Caco-2 (cell line): ENCODE data around the gene PAK5. TPM values are rescaled to one million over a fixed set of nuclear protein-coding genes. Genes with fewer than 3 reads are reported as not detected.

Experiments used
- Bru-seq: library from RNA; stranded (reverse); fragments of 400-500 nt; gene quantifications from one replicate; lab custom pipeline; 2021; lab: Mats Ljungman, UMichigan
- BruChase-seq, 2 experiments: library from RNA; stranded (reverse); fragments of 400-500 nt; gene quantifications; one replicate each; lab custom pipeline; 2021; lab: Mats Ljungman, UMichigan
- BruUV-seq: library from RNA; stranded (reverse); fragments of 400-500 nt; replicated peaks from 2 replicates; lab custom pipeline; 2021; lab: Mats Ljungman, UMichigan
- CTCF ChIA-PET: fragments of 300-600 bp; sonication (Branson Sonifier 250); formaldehyde crosslinking; loops from one replicate; lab custom pipeline; 2022; ENCODE audit warnings: antibody characterized with exemption; lab: Charles Lee
- POLR2A ChIA-PET: fragments of 300-600 bp; sonication (Branson Sonifier 250); formaldehyde crosslinking; loops from one replicate; lab custom pipeline; 2022; ENCODE audit warnings: antibody characterized with exemption; lab: Charles Lee
- DNase-seq, 2 experiments: peaks; one replicate each; pipeline versions ENCODE4 v3.0.0 to v3.0.0-alpha.2; 2020 to 2022
- H3K27me3 ChIP-seq: replicated peaks from 2 replicates; pipeline ENCODE4 v1.6.0; 2011; ENCODE audit warnings: low read length; ENCODE audit not compliant: control insufficient read depth, insufficient read depth
- H3K36me3 ChIP-seq: 2 replicates; pipeline ENCODE4 v1.5.1; 2011; ENCODE audit warnings: low read length; ENCODE audit not compliant: control insufficient read depth, insufficient read depth
- H3K4me1 ChIP-seq: fragments of 250-450 bp; sonication (Bioruptor Pico); 2 replicates; pipeline ENCODE4 v1.5.1; 2020; ENCODE audit warnings: mild to moderate bottlenecking
- H3K4me3 ChIP-seq: 2 replicates; pipeline ENCODE4 v1.5.1; 2011; ENCODE audit warnings: low read depth, mild to moderate bottlenecking, control low read depth, low read length
- H3K9me3 ChIP-seq: fragments of 250-450 bp; sonication (Bioruptor Pico); 2 replicates; pipeline ENCODE4 v1.5.1; 2020; ENCODE audit warnings: mild to moderate bottlenecking, moderate library complexity
- H3K27ac Mint-ChIP-seq: one replicate; pipeline ENCODE4 v1.8.0; 2022; ENCODE audit warnings: mixed read lengths; ENCODE audit not compliant: unreplicated experiment
- H3K27me3 Mint-ChIP-seq: one replicate; pipeline ENCODE4 v1.8.0; 2022; ENCODE audit warnings: mixed read lengths; ENCODE audit not compliant: insufficient read depth, unreplicated experiment
- H3K36me3 Mint-ChIP-seq: one replicate; pipeline ENCODE4 v1.8.0; 2022; ENCODE audit warnings: mild to moderate bottlenecking, mixed read lengths; ENCODE audit not compliant: insufficient read depth, unreplicated experiment
- H3K4me1 Mint-ChIP-seq: one replicate; pipeline ENCODE4 v1.8.0; 2022; ENCODE audit warnings: low read depth, mixed read lengths; ENCODE audit not compliant: unreplicated experiment
- H3K4me3 Mint-ChIP-seq: one replicate; pipeline ENCODE4 v1.8.0; 2022; ENCODE audit warnings: mild to moderate bottlenecking, moderate library complexity, mixed read lengths; ENCODE audit not compliant: unreplicated experiment
- H3K9me3 Mint-ChIP-seq: one replicate; pipeline ENCODE4 v1.8.0; 2022; ENCODE audit warnings: mixed read lengths; ENCODE audit not compliant: unreplicated experiment
- intact Hi-C: fragments of 100-400 bp; cut with micrococcal nuclease; formaldehyde crosslinking; loops from one replicate; pipeline ENCODE4 v1.10.0; 2022; ENCODE audit not compliant: unreplicated experiment
- long read RNA-seq: library from polyadenylated mRNA; stranded (forward); transcript quantifications from one replicate; pipeline ENCODE4 v2.0.0, GENCODE V29; 2022
- total RNA-seq: library from RNA; stranded (reverse); gene quantifications from 2 replicates; pipeline ENCODE4 v1.2.3, GENCODE V29; 2022
- TF ChIP-seq, protein P1 (sequence below), 2 experiments: fragments of 200-600 bp in 1 of 2; IDR thresholded peaks; 1 replicate in 1 of 2; 2 replicates in 1 of 2; pipeline versions ENCODE4 v1.5.1 to v1.8.0; 2011 to 2022; ENCODE audit warnings: antibody characterized with exemption in 1 of 2, control low read depth in 1 of 2, inconsistent platforms in 1 of 2, low read depth in 1 of 2, low read length in 1 of 2, mild to moderate bottlenecking in 1 of 2, moderate library complexity in 1 of 2; ENCODE audit not compliant: insufficient read depth in 1 of 2, severe bottlenecking in 1 of 2, unreplicated experiment in 1 of 2

The PAK5 gene
- total RNA-seq: not detected in 2 replicates
- Bru-seq, nascent RNA: percentile 0 among the genes with signal in this experiment
- percentile 1 among the genes with signal in this experiment for BruChase-seq, experiment 1, labeled RNA remaining after a 2-hour chase
- percentile 0 among the genes with signal in this experiment for BruChase-seq, experiment 2, labeled RNA remaining after a 6-hour chase
- long read RNA-seq: 0 reads

DNA sequence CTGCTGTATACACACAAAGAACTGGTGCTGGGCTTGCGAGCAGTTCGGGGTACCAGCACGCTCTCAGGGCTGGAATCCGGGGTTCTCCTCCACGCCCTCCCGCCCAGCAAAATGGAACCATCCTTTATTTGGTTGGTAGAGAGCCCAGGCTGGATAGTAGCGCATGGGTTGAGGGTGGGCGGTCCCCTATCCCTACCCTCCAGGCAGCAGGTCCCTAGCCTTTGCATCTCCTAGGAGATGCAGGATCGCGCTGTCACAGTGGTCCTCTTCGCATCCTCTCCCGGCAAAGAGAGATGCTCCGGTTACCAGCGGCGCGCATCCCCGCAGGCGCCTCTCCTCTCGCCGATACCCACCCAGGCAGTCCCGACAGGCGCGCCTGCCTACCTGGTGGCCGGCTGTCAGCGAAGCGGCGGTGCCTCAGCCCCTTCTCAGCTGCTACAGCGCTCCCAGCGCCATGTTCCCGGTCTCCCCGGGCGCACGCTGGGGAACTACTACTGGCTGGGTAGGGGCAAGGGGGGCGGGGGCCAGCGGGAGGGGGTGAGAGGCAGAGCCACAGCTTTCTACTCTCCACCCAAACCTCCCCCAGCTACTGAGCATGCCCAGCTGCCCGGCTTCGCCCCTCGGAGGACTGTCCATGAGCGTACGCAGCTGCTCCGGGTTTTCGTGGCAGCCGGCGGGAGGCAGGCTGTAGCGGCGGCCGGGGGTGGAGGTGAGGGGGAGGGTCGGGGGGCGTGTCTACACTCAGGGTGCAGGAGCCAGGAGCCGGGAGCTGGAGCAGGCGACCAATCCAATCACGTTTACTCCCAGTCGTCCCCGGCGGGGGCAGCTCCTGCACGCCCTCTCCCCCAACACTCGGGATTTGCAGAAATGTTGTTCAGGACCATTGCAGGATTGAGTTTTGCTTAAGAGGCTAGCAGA lies at the start of gene PAK5:
Gene PAK5, minus strand, starts transcription at position 699 of the 918 bp plus-strand sequence. CDS start 194,748 bp downstream, outside the sequence.
- H3K9me3 ChIP-seq: no peaks in the 10 kb centered on the region
- no peaks in the 10 kb centered on the region for H3K4me1 Mint-ChIP-seq
- no peaks in the 10 kb centered on the region for H3K9me3 Mint-ChIP-seq
- no TSS peak for BruUV-seq
- ChIA-PET POLR2A (no interaction called here), CTCF (no interaction called here)
- H3K4me3 Mint-ChIP-seq: no peak within 1 kb of the TSS
- H3K27me3 ChIP-seq: no peaks in the 10 kb centered on the region; the same call in 1 of the 2 replicates
- H3K36me3 ChIP-seq: no peaks in the 10 kb centered on the region
- intact Hi-C loops: no loop called here
- H3K27ac Mint-ChIP-seq: no peak within 1 kb of the TSS
- H3K36me3 Mint-ChIP-seq: no peaks in the 10 kb centered on the region
- peak; percentile 52 to 62 for DNase-seq
- TF ChIP-seq, protein P1, sequence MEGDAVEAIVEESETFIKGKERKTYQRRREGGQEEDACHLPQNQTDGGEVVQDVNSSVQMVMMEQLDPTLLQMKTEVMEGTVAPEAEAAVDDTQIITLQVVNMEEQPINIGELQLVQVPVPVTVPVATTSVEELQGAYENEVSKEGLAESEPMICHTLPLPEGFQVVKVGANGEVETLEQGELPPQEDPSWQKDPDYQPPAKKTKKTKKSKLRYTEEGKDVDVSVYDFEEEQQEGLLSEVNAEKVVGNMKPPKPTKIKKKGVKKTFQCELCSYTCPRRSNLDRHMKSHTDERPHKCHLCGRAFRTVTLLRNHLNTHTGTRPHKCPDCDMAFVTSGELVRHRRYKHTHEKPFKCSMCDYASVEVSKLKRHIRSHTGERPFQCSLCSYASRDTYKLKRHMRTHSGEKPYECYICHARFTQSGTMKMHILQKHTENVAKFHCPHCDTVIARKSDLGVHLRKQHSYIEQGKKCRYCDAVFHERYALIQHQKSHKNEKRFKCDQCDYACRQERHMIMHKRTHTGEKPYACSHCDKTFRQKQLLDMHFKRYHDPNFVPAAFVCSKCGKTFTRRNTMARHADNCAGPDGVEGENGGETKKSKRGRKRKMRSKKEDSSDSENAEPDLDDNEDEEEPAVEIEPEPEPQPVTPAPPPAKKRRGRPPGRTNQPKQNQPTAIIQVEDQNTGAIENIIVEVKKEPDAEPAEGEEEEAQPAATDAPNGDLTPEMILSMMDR (IDR thresholded peaks at IDR 0.05; ENCODE audit: insufficient read depth in 1 of 2, low read depth in 1 of 2, low read length in 1 of 2, severe bottlenecking in 1 of 2, unreplicated experiment in 1 of 2): no peak
- peak within 1 kb of the TSS; percentile 24 for H3K4me3 ChIP-seq
- H3K27me3 Mint-ChIP-seq: peaks cover 12% of the 10 kb centered on the region
- no peaks in the 10 kb centered on the region for H3K4me1 ChIP-seq

DNA sequence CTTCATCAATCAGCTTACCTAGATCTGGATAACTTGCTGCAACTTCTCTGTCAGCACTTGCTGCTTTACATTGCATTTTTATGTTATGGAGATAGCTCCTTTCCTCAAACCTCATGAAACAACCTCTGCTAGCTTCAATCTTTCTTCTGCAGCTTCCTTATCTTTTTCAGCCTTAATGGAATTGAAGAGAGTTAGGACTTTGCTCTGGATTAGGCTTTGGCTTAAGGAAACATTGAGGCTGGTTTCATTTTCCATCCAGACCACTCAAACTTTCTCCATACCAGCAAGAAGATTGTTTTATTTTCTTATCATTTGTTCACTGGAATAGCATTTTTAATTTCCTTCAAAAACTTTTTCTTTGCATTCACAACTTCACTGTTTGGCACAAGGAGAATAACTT lies 48.8 kb upstream of the PAK5 start:
- Mint-ChIP-seq H3K27ac (no peak overlapping the region), H3K27me3 (no peaks in the 10 kb centered on the region), H3K36me3 (no peaks in the 10 kb centered on the region), H3K9me3 (peaks cover 14% of the 10 kb centered on the region), H3K4me3 (no peak overlapping the region), H3K4me1 (no peaks in the 10 kb centered on the region)
- intact Hi-C loops: no loop called here
- no peaks in the 10 kb centered on the region; the same call in 1 of the 2 replicates for H3K27me3 ChIP-seq
- no peak overlapping the region for H3K4me3 ChIP-seq
- no peaks in the 10 kb centered on the region for H3K36me3 ChIP-seq
- TF ChIP-seq, protein P1 (IDR thresholded peaks at IDR 0.05; ENCODE audit: insufficient read depth in 1 of 2, low read depth in 1 of 2, low read length in 1 of 2, severe bottlenecking in 1 of 2, unreplicated experiment in 1 of 2): no peak
- DNase-seq: no peak
- POLR2A ChIA-PET: no interaction called here
- CTCF ChIA-PET: interaction anchor here (1.0 kb wide), 1 partner anchor 270 kb away, joined by 3 read pairs; no protein-coding TSS in a partner anchor
- no peaks in the 10 kb centered on the region for H3K4me1 ChIP-seq
- peaks cover 5% of the 10 kb centered on the region; the same call in 1 of the 2 replicates for H3K9me3 ChIP-seq
- no TSS peak for BruUV-seq

DNA sequence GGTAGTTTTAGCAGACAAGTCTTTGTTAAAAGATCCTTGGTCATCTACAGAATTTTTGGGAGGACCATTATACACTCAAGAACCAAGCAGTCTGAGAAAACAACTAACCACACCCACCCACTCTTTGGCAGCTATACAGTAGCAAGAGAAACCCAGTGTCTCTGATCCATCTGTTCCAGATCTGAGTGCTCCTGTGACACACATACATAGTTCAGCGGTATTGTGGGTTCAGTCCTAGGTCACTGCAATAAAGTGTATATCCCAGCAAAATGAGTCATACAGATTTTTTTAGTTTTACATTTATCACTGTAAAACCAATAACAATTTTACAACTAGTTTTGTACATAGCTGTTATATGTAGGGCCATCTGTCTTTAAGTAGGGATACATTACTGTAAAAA lies 47.4 kb upstream of the PAK5 start:
- CTCF ChIA-PET: no interaction called here
- Histone ChIP-seq H3K36me3 (no peaks in the 10 kb centered on the region), H3K9me3 (peaks cover 5% of the 10 kb centered on the region; the same call in 1 of the 2 replicates), H3K27me3 (no peaks in the 10 kb centered on the region; the same call in 1 of the 2 replicates), H3K4me1 (no peaks in the 10 kb centered on the region), H3K4me3 (no peak overlapping the region)
- Mint-ChIP-seq H3K4me1 (no peaks in the 10 kb centered on the region), H3K9me3 (peaks cover 14% of the 10 kb centered on the region), H3K4me3 (no peak overlapping the region), H3K27me3 (no peaks in the 10 kb centered on the region), H3K36me3 (no peaks in the 10 kb centered on the region), H3K27ac (no peak overlapping the region)
- intact Hi-C loops: no loop called here
- DNase-seq: no peak
- TF ChIP-seq, protein P1 (IDR thresholded peaks at IDR 0.05; ENCODE audit: insufficient read depth in 1 of 2, low read depth in 1 of 2, low read length in 1 of 2, severe bottlenecking in 1 of 2, unreplicated experiment in 1 of 2): no peak
- BruUV-seq: no TSS peak
- POLR2A ChIA-PET: no interaction called here
